Measurements from ENCODE around the gene RPP25L.

RPP25L gene

DNA sequence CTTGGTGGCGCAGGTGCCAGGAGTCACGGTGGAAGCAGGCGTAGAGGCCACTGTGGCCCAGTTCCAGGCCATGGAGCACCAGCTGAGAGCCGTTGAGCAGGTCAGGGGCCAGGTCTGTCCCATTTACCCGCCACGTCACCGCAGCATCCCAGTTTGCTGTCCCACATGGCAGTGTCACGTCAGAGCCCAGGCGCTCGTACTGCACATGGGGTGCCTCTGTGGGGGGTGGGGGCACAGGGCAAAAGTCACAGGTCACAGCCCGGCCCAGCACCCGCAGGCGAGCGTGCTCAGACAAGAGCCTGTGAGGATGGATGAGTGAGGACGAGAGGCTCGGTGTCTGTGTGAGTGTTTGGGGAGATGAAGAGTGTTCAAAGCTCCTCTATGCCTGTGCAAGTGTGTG lies 47.3 kb downstream of the RPP25L start:
- H3K9ac ChIP-seq (ENCODE audit: low read length) = no peak overlapping the region
- no peaks in the 10 kb centered on the region for H3K36me3 ChIP-seq (ENCODE audit: control insufficient read depth, insufficient read depth, low read length)
- H3K9me3 ChIP-seq (ENCODE audit: control insufficient read depth, low read length) = no peaks in the 10 kb centered on the region
- H3K4me1 ChIP-seq (ENCODE audit: control insufficient read depth, insufficient read depth, low read length) = peaks cover 19% of the 10 kb centered on the region
- H3K27me3 ChIP-seq (ENCODE audit: control insufficient read depth, insufficient read depth, low read length) = peaks cover 32% of the 10 kb centered on the region
- H3K4me3 ChIP-seq (ENCODE audit: low read length) = no peak overlapping the region

DNA sequence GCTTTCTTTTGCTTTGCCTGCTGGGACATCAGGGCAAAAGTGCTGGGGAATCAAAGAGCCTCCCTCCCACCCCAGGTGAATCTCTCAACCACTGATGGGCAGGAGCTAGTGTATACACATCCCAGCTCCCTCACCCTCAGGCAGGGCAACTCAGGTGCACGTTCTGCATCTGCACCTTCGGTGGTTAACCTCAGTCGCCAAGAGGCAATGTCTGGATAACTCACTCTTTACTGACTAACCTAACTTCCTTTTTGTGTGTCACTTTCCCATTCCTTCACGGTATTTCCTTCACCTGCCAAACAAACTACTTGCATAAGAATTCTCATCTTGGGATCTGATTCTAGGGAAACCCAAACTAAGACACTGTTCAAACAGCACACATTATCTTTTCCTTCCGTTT lies 48.6 kb downstream of the RPP25L start:
- Histone ChIP-seq H3K36me3 (ENCODE audit: control insufficient read depth, insufficient read depth, low read length) (no peaks in the 10 kb centered on the region), H3K4me3 (ENCODE audit: low read length) (no peak overlapping the region), H3K9ac (ENCODE audit: low read length) (no peak overlapping the region), H3K9me3 (ENCODE audit: control insufficient read depth, low read length) (no peaks in the 10 kb centered on the region), H3K4me1 (ENCODE audit: control insufficient read depth, insufficient read depth, low read length) (peaks cover 21% of the 10 kb centered on the region), H3K27me3 (ENCODE audit: control insufficient read depth, insufficient read depth, low read length) (peaks cover 41% of the 10 kb centered on the region)

DNA sequence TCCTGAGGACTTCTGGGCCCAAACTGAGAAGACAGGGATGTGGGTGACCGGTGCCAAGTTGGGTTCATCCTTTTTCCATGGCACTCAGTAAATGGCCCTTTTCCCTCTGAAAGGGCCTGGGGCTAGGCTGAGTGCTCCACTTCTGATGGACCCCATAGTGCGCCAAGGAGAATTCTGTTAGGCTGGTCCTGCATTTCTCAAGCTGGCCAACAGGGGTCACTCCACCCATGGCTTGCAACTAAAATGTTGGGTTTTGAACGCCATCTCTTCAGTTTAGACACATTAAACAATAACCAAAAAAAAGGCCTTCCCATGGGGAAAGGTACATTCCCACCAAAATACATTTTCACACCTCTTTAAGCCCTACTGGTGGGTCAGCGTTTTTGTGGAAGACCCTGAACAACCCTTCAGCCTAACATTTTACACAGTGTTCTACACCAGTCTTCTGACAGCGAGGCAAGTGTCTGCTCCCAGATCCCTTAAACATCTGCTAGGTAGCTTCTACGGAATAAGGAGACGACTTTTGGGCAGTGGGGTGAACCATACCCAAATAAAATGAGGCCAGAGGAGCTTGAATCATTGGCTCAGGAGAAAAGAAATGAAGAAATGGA lies 49.7 kb downstream of the RPP25L start:
- Histone ChIP-seq H3K9me3 (ENCODE audit: control insufficient read depth, low read length) (no peaks in the 10 kb centered on the region), H3K4me1 (ENCODE audit: control insufficient read depth, insufficient read depth, low read length) (peaks cover 21% of the 10 kb centered on the region), H3K9ac (ENCODE audit: low read length) (no peak overlapping the region)

DNA sequence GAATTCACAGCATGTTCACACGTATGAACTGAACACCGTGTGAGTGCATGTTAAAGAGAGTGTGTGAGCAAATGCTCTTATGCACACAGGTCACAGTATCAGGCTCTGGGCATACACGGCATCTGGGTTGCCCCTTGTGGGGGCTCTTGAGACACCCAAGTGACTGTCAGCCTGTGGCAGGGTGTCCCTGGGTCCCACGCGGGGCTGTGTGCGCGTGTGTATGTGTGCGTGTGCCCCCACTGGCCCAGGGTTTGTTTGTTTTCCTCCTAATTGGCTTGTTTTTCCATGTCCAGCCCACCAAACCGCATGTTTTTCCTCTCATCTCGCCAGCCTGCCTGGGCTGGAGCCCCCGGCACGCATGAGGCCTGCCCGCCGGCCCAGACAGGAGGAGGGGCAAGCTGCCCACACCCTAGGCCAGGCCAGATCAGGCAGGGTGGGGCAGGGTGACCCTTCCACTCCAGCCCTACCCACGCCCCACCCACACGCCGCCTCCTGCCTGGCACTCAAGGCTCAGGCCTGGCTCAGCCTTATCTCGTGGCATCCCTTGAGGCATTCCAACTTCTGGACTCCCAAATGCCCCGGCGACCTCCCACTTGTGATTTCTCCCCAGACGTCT lies 51.2 kb downstream of the RPP25L start:
- no peak overlapping the region for H3K4me3 ChIP-seq (ENCODE audit: low read length)
- no peaks in the 10 kb centered on the region for H3K36me3 ChIP-seq (ENCODE audit: control insufficient read depth, insufficient read depth, low read length)
- H3K27me3 ChIP-seq (ENCODE audit: control insufficient read depth, insufficient read depth, low read length) = peaks cover 28% of the 10 kb centered on the region
- H3K9ac ChIP-seq (ENCODE audit: low read length) = no peak overlapping the region
- H3K4me1 ChIP-seq (ENCODE audit: control insufficient read depth, insufficient read depth, low read length) = peaks cover 21% of the 10 kb centered on the region
- no peaks in the 10 kb centered on the region for H3K9me3 ChIP-seq (ENCODE audit: control insufficient read depth, low read length)

More for the DNA sequence above, 49.7 kb downstream of the RPP25L start:
- no peak overlapping the region for H3K4me3 ChIP-seq (ENCODE audit: low read length)
- peaks cover 40% of the 10 kb centered on the region for H3K27me3 ChIP-seq (ENCODE audit: control insufficient read depth, insufficient read depth, low read length)
- no peaks in the 10 kb centered on the region for H3K36me3 ChIP-seq (ENCODE audit: control insufficient read depth, insufficient read depth, low read length)

Measured in mucosa of stomach (tissue), 1 donor.